Limb (tissue), 2 donors: Measurements from ENCODE around the gene NPHP1.
"Not testable (repeated sequence)": the region's sequence is repeated elsewhere in the genome, so short reads cannot be mapped to it uniquely, and the experiment has no call there.

Experiments
- DNase-seq, 2 donors: peaks; one replicate each; pipeline ENCODE4 v3.0.0-alpha.2; 2016; ENCODE audit errors: extremely low spot score in 2 of 2

The NPHP1 gene

GRCh38 chr2:110204408-110205385 lies at the start of gene NPHP1:
TSS of gene NPHP1 (minus strand) at chr2:110205013. CDS start at chr2:110204968, 45 bp downstream.
- peak; percentile 81 to 96 for DNase-seq

- peak in 1 of 2 donors; percentile 14 for DNase-seq
Observed at GRCh38 chr2:110248081-110248795, 43.4 kb upstream of the NPHP1 start.

- DNase-seq: not testable (repeated sequence)
Observed at GRCh38 chr2:110245488-110246435, 40.9 kb upstream of the NPHP1 start.

- DNase-seq: not testable (repeated sequence)
Observed at GRCh38 chr2:110243283-110243682, 38.5 kb upstream of the NPHP1 start.

GRCh38 chr2:110234514-110234913 lies 29.7 kb upstream of the NPHP1 start:
- not testable (repeated sequence) for DNase-seq

- not testable (repeated sequence) for DNase-seq
Observed at GRCh38 chr2:110229886-110230285, 25.1 kb upstream of the NPHP1 start.

- DNase-seq: not testable (repeated sequence)
Observed at GRCh38 chr2:110222626-110223025, 17.8 kb upstream of the NPHP1 start.

GRCh38 chr2:110221938-110222337 lies 17.1 kb upstream of the NPHP1 start:
- DNase-seq: no peak

- DNase-seq: no peak
Observed at GRCh38 chr2:110220190-110220564, 15.4 kb upstream of the NPHP1 start.

GRCh38 chr2:110219496-110220189 lies 14.8 kb upstream of the NPHP1 start:
- DNase-seq: no peak

GRCh38 chr2:110218889-110219288 lies 14.1 kb upstream of the NPHP1 start:
- DNase-seq: not testable (repeated sequence)

- no peak for DNase-seq
Observed at GRCh38 chr2:110216803-110217202, 12.0 kb upstream of the NPHP1 start.

- DNase-seq: no peak
Observed at GRCh38 chr2:110216199-110216598, 11.4 kb upstream of the NPHP1 start.

- DNase-seq: no peak
Observed at GRCh38 chr2:110215566-110216158, 10.8 kb upstream of the NPHP1 start.

GRCh38 chr2:110215091-110215490 lies 10.3 kb upstream of the NPHP1 start:
- DNase-seq: no peak

- not testable (repeated sequence) for DNase-seq
Observed at GRCh38 chr2:110213522-110213921, 8.7 kb upstream of the NPHP1 start.

- peak; percentile 70 to 88 for DNase-seq
Observed at GRCh38 chr2:110211938-110212858, 7.4 kb upstream of the NPHP1 start, which contains the start of gene MTLN. TSS of gene MTLN (minus strand) at chr2:110212547. CDS start at chr2:110212525, 22 bp downstream.

GRCh38 chr2:110205660-110206455 lies 1.0 kb upstream of the NPHP1 start:
- no peak for DNase-seq
